SW480 (cell line): ENCODE results near the gene CACNA1D.

Experiments used
- DNase-seq: peaks from one replicate; pipeline ENCODE4 v3.0.0-alpha.2; 2016; ENCODE audit warnings: low spot score

The CACNA1D gene

DNA sequence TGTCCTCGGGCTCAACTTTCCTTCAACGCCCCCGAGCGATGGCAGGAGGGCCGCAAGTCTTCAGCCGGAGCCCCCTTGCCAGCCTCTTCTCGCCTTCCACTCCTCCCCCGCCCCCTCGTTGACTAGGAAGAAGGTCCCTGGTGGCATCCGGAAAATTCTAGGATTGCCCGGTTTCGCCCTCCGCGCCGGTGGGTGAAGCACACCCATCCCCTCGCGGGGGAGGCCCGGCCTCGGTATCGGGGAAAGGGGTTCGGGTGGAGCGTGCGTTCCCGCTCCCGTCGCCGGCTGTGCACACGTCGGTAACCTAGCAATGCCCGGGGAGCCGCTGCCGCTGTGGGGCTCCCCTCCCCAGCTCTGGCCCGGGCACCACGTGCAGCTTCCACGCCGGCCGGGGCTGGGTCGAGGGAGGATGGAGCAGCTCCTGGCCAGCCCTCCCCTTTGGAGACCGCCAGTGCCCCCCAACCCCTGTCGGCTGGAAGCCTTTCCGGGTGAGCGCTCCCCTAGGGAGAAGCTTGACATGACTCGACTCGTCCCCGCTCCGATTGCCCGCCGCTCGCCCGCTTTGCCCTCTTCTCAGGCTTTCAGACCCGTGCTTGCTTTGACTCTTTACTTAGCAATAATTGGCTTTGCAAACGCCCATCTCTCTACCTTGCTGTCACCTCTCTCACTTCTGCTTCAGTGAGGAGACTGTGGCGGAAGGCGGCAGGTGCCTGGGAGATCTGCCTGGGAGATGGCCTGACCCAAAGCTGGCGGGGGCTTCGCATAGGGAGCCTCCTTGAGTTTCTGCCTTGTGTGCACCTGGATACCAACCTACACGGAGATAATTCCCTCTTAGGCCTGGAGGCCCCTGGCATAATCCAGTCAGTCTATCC lies 1.3 kb downstream of the CACNA1D start:
- DNase-seq: no peak

- DNase-seq: no peak
Measured at GRCh38 chr3:53496392-53496670, 1.9 kb downstream of the CACNA1D start.

- DNase-seq: no peak
Measured at GRCh38 chr3:53496984-53497383, 2.6 kb downstream of the CACNA1D start.

GRCh38 chr3:53498806-53499641 lies 4.6 kb downstream of the CACNA1D start:
- DNase-seq: no peak

GRCh38 chr3:53500165-53500777 lies 5.9 kb downstream of the CACNA1D start:
- no peak for DNase-seq

GRCh38 chr3:53501178-53501577 lies 6.8 kb downstream of the CACNA1D start:
- no peak for DNase-seq

GRCh38 chr3:53502737-53503136 lies 8.3 kb downstream of the CACNA1D start:
- no peak for DNase-seq

- no peak for DNase-seq
Measured at GRCh38 chr3:53503195-53503594, 8.8 kb downstream of the CACNA1D start.

DNA sequence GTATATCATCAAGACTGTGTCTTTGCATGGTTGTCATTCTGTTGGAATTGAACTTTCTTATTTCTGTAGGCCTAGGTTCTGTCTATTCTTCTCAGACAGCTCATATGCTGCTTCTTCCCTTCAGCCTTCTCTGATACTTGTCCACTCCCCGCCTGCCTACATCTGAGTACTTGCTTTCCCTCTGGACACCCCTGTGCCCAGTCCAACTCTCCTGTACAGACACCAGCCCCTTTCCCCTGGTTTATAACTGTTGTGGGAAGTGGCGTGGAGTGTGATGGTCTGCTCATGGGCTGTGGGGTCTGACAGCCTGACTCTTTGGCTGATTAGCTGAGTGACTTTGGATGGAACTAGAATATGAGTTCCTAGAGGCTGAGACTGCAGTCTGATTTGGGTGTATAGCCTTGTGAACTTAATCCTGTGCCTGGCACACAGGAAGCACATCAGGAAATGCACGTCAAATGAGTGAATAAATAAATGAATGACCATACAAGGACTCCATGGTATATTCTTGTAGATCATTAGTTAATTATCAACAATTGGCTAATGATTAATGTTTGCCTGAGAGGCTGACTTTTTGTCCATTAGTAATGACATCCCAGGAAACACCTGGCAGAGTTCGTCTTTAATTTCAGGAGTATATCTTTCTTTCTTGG lies 11.8 kb downstream of the CACNA1D start:
- no peak for DNase-seq

DNA sequence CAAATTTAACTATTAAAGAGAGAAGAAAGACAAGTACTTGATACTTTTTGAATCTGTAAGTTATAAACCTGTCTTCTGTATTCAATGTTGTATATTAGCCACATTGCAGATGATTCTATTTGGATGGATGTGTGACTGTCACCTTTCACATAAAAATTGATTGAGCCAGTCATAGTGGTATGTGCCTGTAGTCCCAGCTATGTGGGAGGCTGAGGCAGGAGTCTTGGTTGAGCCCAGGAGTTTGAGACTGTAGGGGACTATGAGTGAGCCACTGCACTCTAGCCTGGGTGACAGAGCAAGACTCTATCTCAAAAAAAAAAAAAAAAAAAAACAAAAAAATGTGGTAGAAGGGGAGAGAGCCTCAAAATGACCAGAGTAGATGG lies 12.3 kb downstream of the CACNA1D start:
- no peak for DNase-seq

GRCh38 chr3:53509494-53509893 lies 15.1 kb downstream of the CACNA1D start:
- no peak for DNase-seq

DNA sequence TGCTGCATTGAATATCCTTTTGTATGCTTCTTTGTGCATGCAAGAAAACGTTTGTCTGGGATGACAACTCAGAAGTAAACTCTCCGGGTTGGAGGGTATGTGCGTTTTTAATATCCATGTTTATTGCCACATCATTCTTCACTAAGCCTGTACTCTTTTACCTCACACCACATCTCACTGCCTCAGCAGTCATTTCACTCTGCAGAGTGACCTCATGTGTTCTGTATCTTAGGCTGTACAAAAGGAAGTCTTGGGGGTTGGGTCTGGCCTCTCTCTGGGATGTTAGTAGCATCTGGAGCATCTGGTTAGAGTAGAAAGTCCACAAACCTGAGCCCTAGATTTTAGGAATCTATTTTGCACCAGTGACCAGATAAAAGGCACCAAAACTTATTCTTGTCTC lies 16.1 kb downstream of the CACNA1D start:
- no peak for DNase-seq

DNA sequence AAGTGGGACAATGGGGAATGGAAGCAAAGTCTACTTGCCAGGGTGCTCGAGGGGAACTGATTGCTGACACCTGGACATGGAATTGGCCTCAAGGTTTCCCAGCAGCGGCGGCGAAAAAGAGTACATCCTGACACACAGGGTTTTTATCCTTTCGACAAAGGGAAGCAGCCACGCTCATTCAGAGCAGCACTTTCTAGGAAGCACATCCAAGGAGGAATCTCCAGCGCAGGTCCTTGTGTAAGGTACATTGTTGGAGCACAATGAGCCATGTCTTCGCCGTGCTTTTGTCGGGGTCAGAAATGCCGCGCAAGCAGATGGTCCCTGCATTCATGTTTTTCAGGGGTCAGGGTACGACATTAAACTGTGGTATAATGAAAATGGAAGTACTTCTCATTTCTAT lies 16.8 kb downstream of the CACNA1D start:
- no peak for DNase-seq

- DNase-seq: no peak
Measured at GRCh38 chr3:53513556-53514190, 19.3 kb downstream of the CACNA1D start.

DNA sequence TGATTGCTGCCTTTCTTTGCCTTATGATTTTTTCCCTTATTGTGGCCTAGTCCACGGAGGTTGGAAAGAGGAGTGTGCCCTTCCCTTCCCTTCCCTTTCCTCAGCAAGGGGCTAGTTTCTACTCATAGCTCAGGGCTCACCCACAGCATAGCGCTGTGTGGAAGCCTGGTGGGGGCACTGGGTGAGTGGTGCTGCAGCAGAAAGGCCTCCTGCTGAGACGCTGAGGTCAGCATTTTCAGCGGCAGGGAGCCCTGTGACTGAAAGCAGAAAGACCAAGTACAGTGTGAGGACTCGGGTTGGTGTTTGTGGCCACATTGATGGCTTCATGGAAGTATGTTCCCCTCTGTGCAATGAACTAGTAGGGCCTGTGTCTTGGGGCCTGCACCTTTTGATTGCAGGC lies 21.9 kb downstream of the CACNA1D start:
- no peak for DNase-seq

DNA sequence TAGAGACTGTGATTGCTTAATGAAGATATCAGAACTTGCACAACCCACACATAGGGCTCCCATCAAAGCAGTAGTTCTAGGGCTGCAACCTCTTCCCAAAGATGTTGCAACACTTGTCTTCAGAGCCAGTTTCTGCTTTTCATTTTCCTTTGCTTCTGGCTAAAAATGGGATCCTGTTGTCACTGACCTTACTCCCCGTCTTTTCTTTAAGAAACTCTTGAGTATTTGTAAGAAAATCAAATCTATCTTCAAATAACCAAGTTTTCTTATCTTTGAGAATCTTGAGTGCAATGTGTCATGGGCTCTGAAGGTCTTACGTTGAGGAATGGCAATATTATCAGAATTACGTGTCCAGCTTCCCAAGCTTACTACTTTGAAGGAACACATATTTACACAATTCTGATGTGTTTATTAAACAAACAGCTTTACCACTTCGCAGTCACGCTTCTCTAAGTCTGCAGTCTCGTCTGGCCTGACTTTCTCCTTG lies 24.1 kb downstream of the CACNA1D start:
- no peak for DNase-seq

DNA sequence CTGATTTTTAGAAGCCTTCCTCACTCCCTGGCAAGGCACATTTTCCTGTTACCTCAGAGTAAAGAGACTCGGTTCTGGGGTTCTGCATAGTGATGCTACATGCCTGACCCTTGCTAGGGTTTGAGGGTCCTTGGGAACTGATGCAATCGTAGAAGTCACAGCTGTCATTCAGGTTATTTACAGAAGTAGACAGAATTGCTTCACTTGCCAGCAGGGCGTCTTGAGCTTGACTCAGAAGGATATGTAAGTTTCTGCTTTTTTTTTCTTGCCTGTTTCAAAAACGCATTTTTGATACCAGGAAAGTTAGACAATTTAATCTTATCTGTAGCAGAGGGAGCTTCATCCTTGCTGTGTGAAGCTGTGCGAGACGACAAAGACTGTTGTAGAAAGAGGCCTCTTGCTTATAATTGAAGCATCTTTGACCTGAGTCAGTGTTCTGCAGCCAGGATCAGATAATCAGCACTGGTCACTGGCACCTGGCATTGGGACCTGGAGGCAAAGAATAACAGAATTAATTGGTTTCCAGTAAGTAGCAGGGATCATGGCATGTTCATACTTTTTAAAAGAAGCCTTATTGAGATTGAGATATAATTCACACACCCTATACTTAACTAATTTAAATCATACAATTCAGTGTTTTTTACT lies 24.8 kb downstream of the CACNA1D start:
- no peak for DNase-seq

GRCh38 chr3:53523346-53523745 lies 28.9 kb downstream of the CACNA1D start:
- no peak for DNase-seq

DNA sequence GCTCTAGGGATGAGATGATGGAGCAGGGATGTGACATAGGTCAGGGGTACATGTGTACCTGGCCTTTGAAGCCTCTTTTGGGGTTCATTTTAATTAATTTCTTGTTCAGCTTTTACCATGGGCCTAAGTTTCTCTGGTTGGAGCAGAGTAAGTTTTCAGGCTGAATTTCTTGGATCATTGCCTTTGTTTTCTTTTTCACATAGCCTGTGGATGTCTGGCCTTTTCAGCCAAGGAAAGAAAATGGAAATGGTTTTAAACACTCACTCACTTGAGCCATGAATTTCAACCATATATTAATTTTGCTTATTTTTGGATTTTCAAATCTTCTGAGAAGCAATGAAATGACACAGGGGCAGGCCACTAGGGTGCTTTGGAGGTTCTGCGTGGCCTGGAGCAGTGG lies 30.2 kb downstream of the CACNA1D start:
- DNase-seq: no peak

DNA sequence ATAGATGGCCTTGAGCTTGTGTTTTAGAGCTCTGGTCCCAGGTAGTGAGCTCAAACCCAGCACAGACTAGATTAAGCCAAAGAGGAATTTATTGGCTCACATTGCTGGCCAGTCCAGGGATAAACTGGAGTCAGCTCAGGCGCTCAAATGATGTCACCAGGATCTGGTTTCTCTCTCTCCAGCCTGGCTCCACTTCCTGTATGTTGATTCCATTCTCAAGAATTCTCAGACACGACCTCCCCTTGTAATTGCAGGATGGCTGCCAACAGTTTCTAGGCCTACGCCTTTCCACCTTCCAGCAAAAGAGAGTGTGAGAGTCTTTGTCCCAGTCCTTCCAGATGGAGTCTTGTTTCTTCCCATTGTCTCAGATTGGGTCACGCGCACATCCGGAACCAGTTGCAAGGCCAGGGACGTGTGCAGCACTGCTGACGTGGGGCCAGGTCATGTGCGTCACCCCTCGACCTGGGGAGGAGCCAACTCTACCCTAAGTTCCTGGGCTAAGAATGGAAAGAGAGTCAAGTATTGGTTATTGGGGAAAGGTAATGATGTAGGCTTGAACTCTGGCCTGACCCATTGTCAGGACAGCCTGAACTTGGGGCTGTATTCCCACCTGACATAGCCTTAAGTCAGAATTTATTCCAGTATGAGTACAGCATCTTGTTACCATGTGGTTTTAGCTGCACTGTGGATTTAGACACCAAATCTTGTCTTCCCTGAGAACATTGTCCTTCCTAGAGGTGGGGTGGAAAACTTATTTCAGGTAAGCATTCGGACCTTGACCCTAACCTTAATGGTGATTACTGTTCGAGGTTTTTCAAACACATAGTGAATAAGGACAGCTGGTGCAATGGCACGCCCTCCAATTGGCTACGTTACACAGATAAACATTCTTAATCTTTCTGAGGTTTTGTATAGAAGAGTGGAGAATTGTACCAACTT lies 31.6 kb downstream of the CACNA1D start:
- no peak for DNase-seq
